Upper lobe of left lung (tissue), 4 donors: ENCODE results near the gene CEP41.

Experiments
- CTCF ChIP-seq, 6 experiments: fragments of 450-650 bp in 4 of 6; fragments of 200-600 bp in 2 of 6; sonication (generic) in 2 of 6; IDR thresholded peaks; one replicate each; pipeline ENCODE4 v1.5.1; 2016 to 2019; ENCODE audit warnings: antibody characterized with exemption in 6 of 6
- EP300 ChIP-seq, 4 donors: sonication (generic); formaldehyde crosslinking; IDR thresholded peaks; one replicate each; pipeline ENCODE4 v1.5.1; 2017; ENCODE audit warnings: antibody characterized with exemption in 4 of 4, control low read depth in 2 of 4
- POLR2A ChIP-seq, 4 donors: fragments of 450-650 bp; IDR thresholded peaks; one replicate each; pipeline ENCODE4 v1.5.1; 2016 to 2017; ENCODE audit warnings: antibody characterized with exemption in 4 of 4, mild to moderate bottlenecking in 2 of 4
- POLR2AphosphoS5 ChIP-seq, 2 donors: sonication (generic); formaldehyde crosslinking; IDR thresholded peaks; one replicate each; pipeline ENCODE4 v1.5.1; 2017; ENCODE audit warnings: antibody characterized with exemption in 2 of 2

- TF ChIP-seq POLR2A (IDR thresholded peaks at IDR 0.05) (no peak), CTCF (IDR thresholded peaks at IDR 0.05) (no peak), POLR2AphosphoS5 (IDR thresholded peaks at IDR 0.05) (no peak), EP300 (IDR thresholded peaks at IDR 0.05) (no peak)
Observed at GRCh38 chr7:130452951-130453350, 12.1 kb upstream of the CEP41 start.
